ENCODE measurements around the gene ETAA1. TPM values are rescaled to one million over a fixed set of nuclear protein-coding genes. Genes with fewer than 3 reads are reported as not detected.

ETAA1 gene
- total RNA-seq, 1 experiment from 2014 or later: 18.8 TPM

DNA sequence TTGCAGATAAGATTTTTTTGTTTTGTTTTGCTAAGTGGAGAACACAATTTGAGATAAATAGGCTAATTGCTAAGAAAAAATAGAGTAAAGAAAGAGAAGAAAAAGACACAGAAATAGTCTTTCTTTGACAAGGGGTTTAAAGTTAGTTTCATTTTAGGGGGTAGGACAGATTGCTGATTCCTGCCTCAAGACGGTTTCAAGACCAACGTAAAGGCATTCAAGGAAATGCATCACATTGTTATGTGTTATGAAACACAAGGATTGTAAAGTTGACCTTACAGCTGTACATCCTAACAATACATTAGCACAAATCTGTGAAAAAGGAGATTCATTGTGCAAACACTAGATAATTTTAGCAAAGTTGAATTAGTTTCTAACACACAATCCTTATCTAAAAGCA lies 22.7 kb upstream of the ETAA1 start:
- Mint-ChIP-seq H3K4me1 (no peaks in the 10 kb centered on the region), H3K4me3 (no peak overlapping the region), H3K9me3 (peaks cover 5 to 14% of the 10 kb centered on the region in 2 experiments; a peak in 3 of 5 replicates), H3K27me3 (ENCODE audit: low read depth) (no peaks in the 10 kb centered on the region), H3K27ac (0 out of 7 replicates have a peak overlapping the region, but pooled peaks of 1 of the 3 experiments have one; percentile 10), H3K36me3 (ENCODE audit: insufficient read depth in 1 of 3, low read depth in 3 of 3) (peaks cover 0 to 5% (median 0%) of the 10 kb centered on the region in 3 experiments; a peak in 1 of 7 replicates)
- Histone ChIP-seq H3K23me2 (ENCODE audit: insufficient read length, low read depth, low read length, poor library complexity, severe bottlenecking) (no peaks in the 10 kb centered on the region), H3K23ac (ENCODE audit: insufficient read length, low read depth, low read length) (no peak overlapping the region), H3K27me3 (ENCODE audit: insufficient read depth, low read length) (no peaks in the 10 kb centered on the region), H2BK15ac (ENCODE audit: low read depth, low read length) (no peak overlapping the region), H4K8ac (replicated peaks; ENCODE audit: insufficient read length, low read depth, low read length) (no peak overlapping the region), H2BK20ac (ENCODE audit: low read depth, low read length, poor library complexity, severe bottlenecking) (no peak overlapping the region), H3K18ac (ENCODE audit: insufficient read length, low read depth, low read length) (no peak overlapping the region), H3K79me1 (ENCODE audit: insufficient read depth, low read depth, low read length, poor library complexity, severe bottlenecking) (no peaks in the 10 kb centered on the region), H4K20me1 (ENCODE audit: control insufficient read depth, insufficient read depth, insufficient read length) (no peaks in the 10 kb centered on the region), H3K56ac (ENCODE audit: insufficient read length, low read depth, low read length) (no peak overlapping the region), H3K79me2 (ENCODE audit: insufficient read depth, low read length) (no peaks in the 10 kb centered on the region), H2AK5ac (ENCODE audit: insufficient read length, low read length) (no peak overlapping the region), H3T11ph (ENCODE audit: low read length) (no peak overlapping the region), H3K4ac (ENCODE audit: low read depth, low read length) (no peak overlapping the region), H3K4me2 (ENCODE audit: insufficient read depth, insufficient read length, low read length) (no peak overlapping the region), H2BK120ac (ENCODE audit: low read depth, low read length, poor library complexity, severe bottlenecking) (no peak overlapping the region), H2AFZ (ENCODE audit: low read length) (no peak overlapping the region), H3K27ac (ENCODE audit: insufficient read length, low read depth, low read length) (no peak overlapping the region), H2BK12ac (ENCODE audit: insufficient read length, low read depth, low read length) (no peak overlapping the region), H3K9ac (ENCODE audit: extremely low read depth, insufficient read length, low read length) (no peak overlapping the region), H4K91ac (ENCODE audit: insufficient read length, low read depth, low read length) (no peak overlapping the region), H3K9me3 (ENCODE audit: control insufficient read depth, low read depth, low read length) (no peaks in the 10 kb centered on the region), H3K4me1 (ENCODE audit: insufficient read depth, low read length) (no peaks in the 10 kb centered on the region), H3K14ac (ENCODE audit: insufficient read depth, low read length) (no peak overlapping the region), H2BK5ac (ENCODE audit: insufficient read length, low read length) (no peak overlapping the region), H4K5ac (ENCODE audit: insufficient read length, low read depth, low read length) (no peak overlapping the region)
- no peak for DNase-seq
- no CpG with 5 or more reads among the region's 2 CpGs for WGBS (ENCODE audit: extremely low coverage, insufficient read length, low lambda C conversion rate)
- no peak for TF ChIP-seq CTCF (conservative IDR thresholded peaks at IDR 0.05)
